ENCODE results near the gene KDM5B.

KDM5B gene

GRCh38 chr1:202692959-202693555 lies 115.2 kb downstream of the KDM5B start:
- H3K27me3 ChIP-seq (ENCODE audit: low read depth, low read length) = peaks cover 7% of the 10 kb centered on the region
- H3K4me3 ChIP-seq (ENCODE audit: low read depth in 1 of 2, low read length in 2 of 2) = no peak overlapping the region
- H3K27ac ChIP-seq (ENCODE audit: low read length) = no peak overlapping the region
- no peaks in the 10 kb centered on the region for H3K9me3 ChIP-seq (ENCODE audit: control insufficient read depth in 1 of 2, low read length in 2 of 2)
- H3K36me3 ChIP-seq (ENCODE audit: control insufficient read depth in 1 of 2, insufficient read depth in 2 of 2, low read length in 2 of 2) = no peaks in the 10 kb centered on the region
- no peaks in the 10 kb centered on the region for H3K4me1 ChIP-seq (ENCODE audit: control insufficient read depth in 1 of 2, insufficient read depth in 2 of 2, low read length in 2 of 2)

GRCh38 chr1:202691816-202692215 lies 116.4 kb downstream of the KDM5B start:
- H3K36me3 ChIP-seq (ENCODE audit: control insufficient read depth in 1 of 2, insufficient read depth in 2 of 2, low read length in 2 of 2) = no peaks in the 10 kb centered on the region
- H3K27me3 ChIP-seq (ENCODE audit: low read depth, low read length) = peaks cover 4% of the 10 kb centered on the region
- H3K27ac ChIP-seq (ENCODE audit: low read length) = no peak overlapping the region
- H3K4me3 ChIP-seq (ENCODE audit: low read depth in 1 of 2, low read length in 2 of 2) = no peak overlapping the region
- no peaks in the 10 kb centered on the region for H3K4me1 ChIP-seq (ENCODE audit: control insufficient read depth in 1 of 2, insufficient read depth in 2 of 2, low read length in 2 of 2)
- H3K9me3 ChIP-seq (ENCODE audit: control insufficient read depth in 1 of 2, low read length in 2 of 2) = no peaks in the 10 kb centered on the region

- no peaks in the 10 kb centered on the region for H3K27me3 ChIP-seq (ENCODE audit: low read depth, low read length)
- no peak overlapping the region for H3K27ac ChIP-seq (ENCODE audit: low read length)
- H3K4me1 ChIP-seq (ENCODE audit: control insufficient read depth in 1 of 2, insufficient read depth in 2 of 2, low read length in 2 of 2) = no peaks in the 10 kb centered on the region
- no peak overlapping the region for H3K4me3 ChIP-seq (ENCODE audit: low read depth in 1 of 2, low read length in 2 of 2)
- no peaks in the 10 kb centered on the region for H3K36me3 ChIP-seq (ENCODE audit: control insufficient read depth in 1 of 2, insufficient read depth in 2 of 2, low read length in 2 of 2)
- H3K9me3 ChIP-seq (ENCODE audit: control insufficient read depth in 1 of 2, low read length in 2 of 2) = no peaks in the 10 kb centered on the region
Observed at GRCh38 chr1:202689493-202690342, 118.5 kb downstream of the KDM5B start.

- Histone ChIP-seq H3K36me3 (ENCODE audit: control insufficient read depth in 1 of 2, insufficient read depth in 2 of 2, low read length in 2 of 2) (no peaks in the 10 kb centered on the region), H3K27ac (ENCODE audit: low read length) (no peak overlapping the region), H3K4me3 (ENCODE audit: low read depth in 1 of 2, low read length in 2 of 2) (no peak overlapping the region), H3K9me3 (ENCODE audit: control insufficient read depth in 1 of 2, low read length in 2 of 2) (no peaks in the 10 kb centered on the region), H3K4me1 (ENCODE audit: control insufficient read depth in 1 of 2, insufficient read depth in 2 of 2, low read length in 2 of 2) (no peaks in the 10 kb centered on the region), H3K27me3 (ENCODE audit: low read depth, low read length) (no peaks in the 10 kb centered on the region)
Observed at GRCh38 chr1:202689082-202689481, 119.1 kb downstream of the KDM5B start.

- Histone ChIP-seq H3K27me3 (ENCODE audit: low read depth, low read length) (no peaks in the 10 kb centered on the region), H3K9me3 (ENCODE audit: control insufficient read depth in 1 of 2, low read length in 2 of 2) (no peaks in the 10 kb centered on the region), H3K27ac (ENCODE audit: low read length) (no peak overlapping the region), H3K4me3 (ENCODE audit: low read depth in 1 of 2, low read length in 2 of 2) (no peak overlapping the region), H3K4me1 (ENCODE audit: control insufficient read depth in 1 of 2, insufficient read depth in 2 of 2, low read length in 2 of 2) (no peaks in the 10 kb centered on the region), H3K36me3 (ENCODE audit: control insufficient read depth in 1 of 2, insufficient read depth in 2 of 2, low read length in 2 of 2) (no peaks in the 10 kb centered on the region)
Observed at GRCh38 chr1:202688401-202688800, 119.8 kb downstream of the KDM5B start.

- H3K4me1 ChIP-seq (ENCODE audit: control insufficient read depth in 1 of 2, insufficient read depth in 2 of 2, low read length in 2 of 2) = no peaks in the 10 kb centered on the region
- H3K4me3 ChIP-seq (ENCODE audit: low read depth in 1 of 2, low read length in 2 of 2) = no peak overlapping the region
- no peaks in the 10 kb centered on the region for H3K27me3 ChIP-seq (ENCODE audit: low read depth, low read length)
- H3K9me3 ChIP-seq (ENCODE audit: control insufficient read depth in 1 of 2, low read length in 2 of 2) = no peaks in the 10 kb centered on the region
- H3K27ac ChIP-seq (ENCODE audit: low read length) = no peak overlapping the region
- H3K36me3 ChIP-seq (ENCODE audit: control insufficient read depth in 1 of 2, insufficient read depth in 2 of 2, low read length in 2 of 2) = no peaks in the 10 kb centered on the region
Observed at GRCh38 chr1:202687798-202688197, 120.4 kb downstream of the KDM5B start.

- Histone ChIP-seq H3K4me1 (ENCODE audit: control insufficient read depth in 1 of 2, insufficient read depth in 2 of 2, low read length in 2 of 2) (no peaks in the 10 kb centered on the region), H3K27ac (ENCODE audit: low read length) (no peak overlapping the region), H3K27me3 (ENCODE audit: low read depth, low read length) (no peaks in the 10 kb centered on the region), H3K9me3 (ENCODE audit: control insufficient read depth in 1 of 2, low read length in 2 of 2) (no peaks in the 10 kb centered on the region), H3K36me3 (ENCODE audit: control insufficient read depth in 1 of 2, insufficient read depth in 2 of 2, low read length in 2 of 2) (no peaks in the 10 kb centered on the region), H3K4me3 (ENCODE audit: low read depth in 1 of 2, low read length in 2 of 2) (no peak overlapping the region)
Observed at GRCh38 chr1:202687370-202687769, 120.9 kb downstream of the KDM5B start.

GRCh38 chr1:202685641-202686040 lies 122.6 kb downstream of the KDM5B start:
- Histone ChIP-seq H3K4me1 (ENCODE audit: control insufficient read depth in 1 of 2, insufficient read depth in 2 of 2, low read length in 2 of 2) (no peaks in the 10 kb centered on the region), H3K9me3 (ENCODE audit: control insufficient read depth in 1 of 2, low read length in 2 of 2) (no peaks in the 10 kb centered on the region), H3K4me3 (ENCODE audit: low read depth in 1 of 2, low read length in 2 of 2) (no peak overlapping the region), H3K36me3 (ENCODE audit: control insufficient read depth in 1 of 2, insufficient read depth in 2 of 2, low read length in 2 of 2) (no peaks in the 10 kb centered on the region), H3K27me3 (ENCODE audit: low read depth, low read length) (no peaks in the 10 kb centered on the region), H3K27ac (ENCODE audit: low read length) (no peak overlapping the region)

- Histone ChIP-seq H3K27ac (ENCODE audit: low read length) (no peak overlapping the region), H3K36me3 (ENCODE audit: control insufficient read depth in 1 of 2, insufficient read depth in 2 of 2, low read length in 2 of 2) (no peaks in the 10 kb centered on the region), H3K4me3 (ENCODE audit: low read depth in 1 of 2, low read length in 2 of 2) (no peak overlapping the region), H3K9me3 (ENCODE audit: control insufficient read depth in 1 of 2, low read length in 2 of 2) (no peaks in the 10 kb centered on the region), H3K27me3 (ENCODE audit: low read depth, low read length) (no peaks in the 10 kb centered on the region), H3K4me1 (ENCODE audit: control insufficient read depth in 1 of 2, insufficient read depth in 2 of 2, low read length in 2 of 2) (no peaks in the 10 kb centered on the region)
Observed at GRCh38 chr1:202684716-202685115, 123.5 kb downstream of the KDM5B start.

- Histone ChIP-seq H3K27me3 (ENCODE audit: low read depth, low read length) (no peaks in the 10 kb centered on the region), H3K9me3 (ENCODE audit: control insufficient read depth in 1 of 2, low read length in 2 of 2) (no peaks in the 10 kb centered on the region), H3K4me1 (ENCODE audit: control insufficient read depth in 1 of 2, insufficient read depth in 2 of 2, low read length in 2 of 2) (no peaks in the 10 kb centered on the region), H3K27ac (ENCODE audit: low read length) (no peak overlapping the region), H3K4me3 (ENCODE audit: low read depth in 1 of 2, low read length in 2 of 2) (no peak overlapping the region), H3K36me3 (ENCODE audit: control insufficient read depth in 1 of 2, insufficient read depth in 2 of 2, low read length in 2 of 2) (no peaks in the 10 kb centered on the region)
Observed at GRCh38 chr1:202683029-202683428, 125.2 kb downstream of the KDM5B start.

- H3K36me3 ChIP-seq (ENCODE audit: control insufficient read depth in 1 of 2, insufficient read depth in 2 of 2, low read length in 2 of 2) = no peaks in the 10 kb centered on the region
- no peaks in the 10 kb centered on the region for H3K4me1 ChIP-seq (ENCODE audit: control insufficient read depth in 1 of 2, insufficient read depth in 2 of 2, low read length in 2 of 2)
- H3K4me3 ChIP-seq (ENCODE audit: low read depth in 1 of 2, low read length in 2 of 2) = no peak overlapping the region
- H3K27me3 ChIP-seq (ENCODE audit: low read depth, low read length) = no peaks in the 10 kb centered on the region
- peaks cover 0 to 1% of the 10 kb centered on the region in 2 donors for H3K9me3 ChIP-seq (ENCODE audit: control insufficient read depth in 1 of 2, low read length in 2 of 2)
- H3K27ac ChIP-seq (ENCODE audit: low read length) = no peak overlapping the region
Observed at GRCh38 chr1:202682477-202682876, 125.7 kb downstream of the KDM5B start.

All from muscle layer of duodenum (tissue), 2 donors.